ENCODE measurements around the gene MAPKAP1. TPM values are rescaled to one million over a fixed set of nuclear protein-coding genes. Genes with fewer than 3 reads are reported as not detected.

MAPKAP1 gene
- total and polyA plus RNA-seq, 9 of the 15 experiments (the other 6 are each of a cell fraction or from before 2014, with no cell fraction given): 2.6 to 82.1 (median 61.1) TPM

GRCh38 chr9:125558453-125559092, 148.4 kb downstream of the MAPKAP1 start:
- no peak overlapping the region for H2AFZ ChIP-seq (ENCODE audit: low read depth, low read length)
- FAIRE-seq (peak; percentile 81), DNase-seq (ENCODE audit: extremely low read depth in 1 of 4, low spot score in 3 of 4) (peak; percentile 68 to 72 (median 71)), ATAC-seq (peak; percentile 87)
- no peaks in the 10 kb centered on the region for H3K9me1 ChIP-seq (ENCODE audit: control insufficient read depth, insufficient read depth, low read length)
- no peaks in the 10 kb centered on the region; a peak in 1 of 5 replicates for H3K4me1 ChIP-seq (replicated peaks in 1 of 2; ENCODE audit: control insufficient read depth in 2 of 2, insufficient read depth in 2 of 2, low read length in 2 of 2)
- in situ Hi-C loops (cut with MboI): no loop called here
- intact Hi-C loops (cut with micrococcal nuclease): loop anchor here (1.0 kb wide), 1 partner anchor 73 kb away; no protein-coding TSS in a partner anchor
- H3K9ac ChIP-seq (ENCODE audit: insufficient read depth in 1 of 2, low read depth in 2 of 2, low read length in 2 of 2): no peak overlapping the region
- H4K20me1 ChIP-seq (replicated peaks; ENCODE audit: control insufficient read depth, insufficient read depth, low read length): no peaks in the 10 kb centered on the region
- no peaks in the 10 kb centered on the region for H3K9me3 ChIP-seq (replicated peaks; ENCODE audit: control insufficient read depth, insufficient read depth, low read depth, low read length)
- H3K4me2 ChIP-seq (ENCODE audit: insufficient read depth, low read length): no peak overlapping the region
- H3K36me3 ChIP-seq (ENCODE audit: control insufficient read depth, insufficient read depth, low read length): peaks cover 12% of the 10 kb centered on the region; the same call in 2 of the 3 replicates
- H3K27ac ChIP-seq (ENCODE audit: extremely low read depth, low read depth, low read length): no peak overlapping the region
- H3K4me3 ChIP-seq: no peak overlapping the region
- no TSS peak for BruUV-seq (replicated peaks)
- H3K27me3 ChIP-seq (ENCODE audit: control insufficient read depth in 2 of 2, insufficient read depth in 2 of 2, low read length in 2 of 2): no peaks in the 10 kb centered on the region
- WGBS (ENCODE audit: insufficient coverage, low coverage, missing lambda C conversion rate): 41% methylated on average over 2 of the region's 2 CpGs
- ChIA-PET CTCF (ENCODE audit: low intra/inter-chr PET ratio) (no interaction called here), POLR2A (interaction anchor here (0.9 kb wide), 1 partner anchor 11 kb away, joined by 4 read pairs; no protein-coding TSS in a partner anchor)
- no peaks in the 10 kb centered on the region for H3K79me2 ChIP-seq (ENCODE audit: control insufficient read depth, insufficient read depth, low read length)
- TF ChIP-seq SFPQ (IDR thresholded peaks at IDR 0.05; ENCODE audit: low read depth, low read length) (no peak), KLF10 (CRISPR knock-in tag; IDR thresholded peaks at IDR 0.05) (no peak), MYC (IDR thresholded peaks at IDR 0.05; ENCODE audit: low read depth, low read length) (0 out of 2 replicates have a peak, but pooled peaks have one; percentile 18), MYC (CRISPR knock-in tag; IDR thresholded peaks at IDR 0.05; ENCODE audit: borderline replicate concordance, low read depth) (no peak), NCOA6 (IDR thresholded peaks at IDR 0.05) (no peak), KDM1A (IDR thresholded peaks at IDR 0.05) (peak in 1 of 2 experiments; percentile 46; a peak in 1 of 4 replicates), ZNF561 (CRISPR knock-in tag; conservative IDR thresholded peaks at IDR 0.05) (no peak), TRIM28 (IDR thresholded peaks at IDR 0.05) (no peak), NFATC3 (IDR thresholded peaks at IDR 0.05) (no peak), JUN (IDR thresholded peaks at IDR 0.05; ENCODE audit: borderline replicate concordance, low read depth, low read length) (no peak), JUN (CRISPR knock-in tag; IDR thresholded peaks at IDR 0.05; ENCODE audit: borderline replicate concordance) (no peak), ZNF408 (CRISPR knock-in tag; IDR thresholded peaks at IDR 0.05; ENCODE audit: low read depth) (no peak), EZH2 (IDR thresholded peaks at IDR 0.05; ENCODE audit: borderline replicate concordance, low read depth, low read length) (no peak), POU5F1 (IDR thresholded peaks at IDR 0.05; ENCODE audit: borderline replicate concordance, low read depth, low read length, partially characterized antibody) (no peak), KLF16 (IDR thresholded peaks at IDR 0.05) (no peak), ZNF184 (CRISPR knock-in tag; IDR thresholded peaks at IDR 0.05) (no peak), HCFC1 (IDR thresholded peaks at IDR 0.05; ENCODE audit: low read depth, low read length) (no peak), CBX8 (IDR thresholded peaks at IDR 0.05; ENCODE audit: borderline replicate concordance, extremely low read depth, low read depth, low read length, poor library complexity, severe bottlenecking) (no peak)
- TF ChIP-seq, protein P1, sequence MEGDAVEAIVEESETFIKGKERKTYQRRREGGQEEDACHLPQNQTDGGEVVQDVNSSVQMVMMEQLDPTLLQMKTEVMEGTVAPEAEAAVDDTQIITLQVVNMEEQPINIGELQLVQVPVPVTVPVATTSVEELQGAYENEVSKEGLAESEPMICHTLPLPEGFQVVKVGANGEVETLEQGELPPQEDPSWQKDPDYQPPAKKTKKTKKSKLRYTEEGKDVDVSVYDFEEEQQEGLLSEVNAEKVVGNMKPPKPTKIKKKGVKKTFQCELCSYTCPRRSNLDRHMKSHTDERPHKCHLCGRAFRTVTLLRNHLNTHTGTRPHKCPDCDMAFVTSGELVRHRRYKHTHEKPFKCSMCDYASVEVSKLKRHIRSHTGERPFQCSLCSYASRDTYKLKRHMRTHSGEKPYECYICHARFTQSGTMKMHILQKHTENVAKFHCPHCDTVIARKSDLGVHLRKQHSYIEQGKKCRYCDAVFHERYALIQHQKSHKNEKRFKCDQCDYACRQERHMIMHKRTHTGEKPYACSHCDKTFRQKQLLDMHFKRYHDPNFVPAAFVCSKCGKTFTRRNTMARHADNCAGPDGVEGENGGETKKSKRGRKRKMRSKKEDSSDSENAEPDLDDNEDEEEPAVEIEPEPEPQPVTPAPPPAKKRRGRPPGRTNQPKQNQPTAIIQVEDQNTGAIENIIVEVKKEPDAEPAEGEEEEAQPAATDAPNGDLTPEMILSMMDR (IDR thresholded peaks at IDR 0.05 in 2 of 3, conservative IDR thresholded peaks at IDR 0.05 in 1 of 3; ENCODE audit: insufficient read depth in 2 of 3, low read depth in 1 of 3, low read length in 3 of 3): peak; percentile 64 to 79 (median 72)

Measured in K562 (cell line).